Endothelial cell of umbilical vein (primary cell): Measurements from ENCODE around the gene ERBB4. TPM values are rescaled to one million over a fixed set of nuclear protein-coding genes. Genes with fewer than 3 reads are reported as not detected.

Experiments
- BruUV-seq: library from RNA; stranded (reverse); fragments of 400-500 nt; replicated peaks from 2 replicates; lab custom pipeline; 2021; lab: Mats Ljungman, UMichigan
- CTCF ChIA-PET: fragments of 300-600, 350-600 bp; sonication (Branson Sonifier 250); formaldehyde crosslinking; loops from one replicate; lab custom pipeline; 2021; ENCODE audit warnings: antibody characterized with exemption, inconsistent platforms; lab: Charles Lee
- POLR2A ChIA-PET: fragments of 300-600, 350-600 bp; sonication (Branson Sonifier 250); formaldehyde crosslinking; loops from one replicate; lab custom pipeline; 2021; ENCODE audit warnings: antibody characterized with exemption, inconsistent platforms; lab: Charles Lee
- DNase-seq: peaks from one replicate; pipeline ENCODE4 v3.0.0-alpha.2; 2011; ENCODE audit warnings: low read depth, low spot score
- FAIRE-seq: peaks from 2 replicates; lab custom pipeline; 2011; peaks lifted over from hg19 to GRCh38; lab: Jason Lieb, UNC
- H2AFZ ChIP-seq: 2 replicates; pipeline ENCODE4 v1.6.0; 2012; ENCODE audit warnings: low read depth, low read length, control low read depth, inconsistent platforms
- H3K27ac ChIP-seq: 2 replicates; pipeline ENCODE4 v1.5.1; 2011; ENCODE audit warnings: low read depth, mild to moderate bottlenecking, control low read depth, low read length, moderate library complexity; ENCODE audit not compliant: insufficient read depth
- H3K27me3 ChIP-seq, 2 experiments: 2 replicates each; pipeline versions ENCODE4 v1.6.0 to v1.6.1; 2011; ENCODE audit warnings: low read length in 2 of 2, mixed read lengths in 1 of 2; ENCODE audit not compliant: control insufficient read depth in 2 of 2, insufficient read depth in 2 of 2
- H3K36me3 ChIP-seq, 2 experiments: 2 replicates in 1 of 2; 3 replicates in 1 of 2; pipeline ENCODE4 v1.5.1; 2011; ENCODE audit warnings: low read length in 2 of 2, mild to moderate bottlenecking in 1 of 2, moderate library complexity in 1 of 2; ENCODE audit not compliant: control insufficient read depth in 2 of 2, insufficient read depth in 2 of 2; ENCODE audit errors: extremely low read depth in 1 of 2
- H3K4me1 ChIP-seq: 3 replicates; pipeline ENCODE4 v1.5.1; 2011; ENCODE audit warnings: mild to moderate bottlenecking, low read length; ENCODE audit not compliant: control insufficient read depth, insufficient read depth; ENCODE audit errors: extremely low read depth
- H3K4me2 ChIP-seq: 2 replicates; pipeline ENCODE4 v1.6.1; 2011; ENCODE audit warnings: low read length, control low read depth, mixed read lengths; ENCODE audit not compliant: insufficient read depth
- H3K4me3 ChIP-seq, 3 experiments: fragments of 200-600 bp in 1 of 3; sonication (generic), shearing (Covaris generic) in 1 of 3; replicated peaks in 1 of 3; 2 replicates each; pipeline ENCODE4 v1.5.1; 2011 to 2016; ENCODE audit warnings: control low read depth in 3 of 3, low read length in 3 of 3, mild to moderate bottlenecking in 2 of 3, inconsistent platforms in 1 of 3, low read depth in 1 of 3, moderate library complexity in 1 of 3; ENCODE audit not compliant: insufficient read depth in 1 of 3
- H3K79me2 ChIP-seq: 2 replicates; pipeline ENCODE4 v1.6.0; 2012; ENCODE audit warnings: low read length, inconsistent platforms; ENCODE audit not compliant: control insufficient read depth, insufficient read depth
- H3K9ac ChIP-seq: replicated peaks from 2 replicates; pipeline ENCODE3; 2011; ENCODE audit warnings: low read length, control low read depth; ENCODE audit not compliant: insufficient read depth; ENCODE audit errors: extremely low read depth
- H3K9me1 ChIP-seq: replicated peaks from 3 replicates; pipeline ENCODE4 v1.6.0; 2011; ENCODE audit warnings: mild to moderate bottlenecking, low read length; ENCODE audit not compliant: control insufficient read depth, insufficient read depth; ENCODE audit errors: extremely low read depth
- H3K9me3 ChIP-seq: replicated peaks from 2 replicates; pipeline ENCODE4 v1.5.1; 2012; ENCODE audit warnings: low read length, inconsistent platforms; ENCODE audit not compliant: control insufficient read depth, insufficient read depth
- H4K20me1 ChIP-seq: replicated peaks from 2 replicates; pipeline ENCODE3; 2011; ENCODE audit warnings: mild to moderate bottlenecking, low read length; ENCODE audit not compliant: control insufficient read depth, insufficient read depth; ENCODE audit errors: extremely low read depth
- EZH2 ChIP-seq: IDR thresholded peaks from 2 replicates; pipeline ENCODE4 v1.6.1; 2012; ENCODE audit warnings: borderline replicate concordance, low read depth, mild to moderate bottlenecking, moderate library complexity, low read length, inconsistent platforms; ENCODE audit not compliant: severe bottlenecking
- FOS ChIP-seq: IDR thresholded peaks from 2 replicates; pipeline ENCODE4 v1.6.1; 2011; ENCODE audit warnings: mild to moderate bottlenecking, low read length, moderate library complexity, borderline replicate concordance; ENCODE audit not compliant: insufficient read depth
- GATA2 ChIP-seq: IDR thresholded peaks from 2 replicates; pipeline ENCODE4 v1.7.0; 2011; ENCODE audit warnings: low read depth, mild to moderate bottlenecking, moderate library complexity, mixed read lengths, low read length; ENCODE audit not compliant: insufficient read length, insufficient read depth
- JUN ChIP-seq: IDR thresholded peaks from 2 replicates; pipeline ENCODE4 v1.6.1; 2011; ENCODE audit warnings: borderline replicate concordance, low read depth; ENCODE audit not compliant: insufficient read length, insufficient read depth
- MYC ChIP-seq: IDR thresholded peaks from one replicate; pipeline ENCODE4 v1.6.1; 2011; ENCODE audit warnings: mild to moderate bottlenecking, low read depth, low read length
- POLR2A ChIP-seq: IDR thresholded peaks from 2 replicates; pipeline ENCODE4 v1.6.1; 2012; ENCODE audit warnings: low read depth, mild to moderate bottlenecking, control low read depth, low read length
- POLR2AphosphoS5 ChIP-seq: IDR thresholded peaks from 2 replicates; pipeline ENCODE4 v1.6.1; 2012; ENCODE audit warnings: low read depth, mild to moderate bottlenecking, control low read depth, low read length, moderate library complexity; ENCODE audit not compliant: insufficient read depth
- dilution Hi-C: fragments of 300-500 bp; cut with MboI; formaldehyde crosslinking; loops from one replicate; pipeline ENCODE4 v1.15.0; 2019; ENCODE audit warnings: low sequenced_read_pairs; ENCODE audit not compliant: extremely low pct_ligation_motif_present
- intact Hi-C: fragments of 100-400 bp; cut with micrococcal nuclease; formaldehyde crosslinking; loops from one replicate; pipeline ENCODE4 v1.10.0; 2022
- polyA plus RNA-seq, 4 experiments: library from polyadenylated mRNA; depleted of rRNA in 3 of 4; stranded (reverse) in 3 of 4; unstranded in 1 of 4; fragments of >200 nt; gene quantifications; 2 replicates each; pipeline versions ENCODE4 v1.2.1 to v1.2.3, GENCODE V29; 2011 to 2012; ENCODE audit warnings: missing spikeins in 1 of 4
- total RNA-seq: library from RNA; stranded (reverse); gene quantifications from 2 replicates; pipeline ENCODE4 v1.2.3, GENCODE V29; 2021
- TF ChIP-seq, protein P1 (sequence below), 2 donors: IDR thresholded peaks; 1 replicate in 1 of 2; 2 replicates in 1 of 2; pipeline ENCODE4 v1.5.1; 2011; ENCODE audit warnings: low read length in 2 of 2, mild to moderate bottlenecking in 2 of 2, moderate library complexity in 2 of 2, control low read depth in 1 of 2, inconsistent platforms in 1 of 2, low read depth in 1 of 2; ENCODE audit not compliant: insufficient read depth in 1 of 2; ENCODE audit errors: extremely low read depth in 1 of 2
- TF ChIP-seq, protein P2 (sequence below): IDR thresholded peaks from 2 replicates; pipeline ENCODE4 v1.6.1; 2011; ENCODE audit not compliant: insufficient read depth, insufficient read length

ERBB4 gene
- total and polyA plus RNA-seq, 2 donors (not counting 3 experiments of a cell fraction or from before 2014, with no cell fraction given), result 0.01 to 0.27 TPM

DNA sequence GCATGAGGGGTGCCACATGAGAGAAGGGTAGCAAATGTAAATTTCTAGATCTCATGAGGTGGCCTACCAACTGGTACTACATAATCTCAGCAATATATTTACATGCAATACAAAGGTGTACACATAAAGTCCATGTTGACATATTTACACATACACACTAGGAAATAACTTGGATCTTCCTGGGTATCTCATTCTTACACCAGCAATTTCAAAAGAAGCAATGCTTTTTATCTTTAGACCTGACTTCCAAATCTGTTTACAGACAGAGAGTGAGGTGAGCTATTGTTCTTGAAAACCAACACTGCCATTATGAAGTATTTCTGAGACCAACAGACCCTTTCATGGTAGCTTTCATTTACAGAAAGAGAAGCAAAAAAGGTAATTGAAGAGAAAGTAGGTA is 184.2 kb downstream of the ERBB4 start:
- intact Hi-C loops, result no loop called here
- dilution Hi-C loops, result no loop called here

DNA sequence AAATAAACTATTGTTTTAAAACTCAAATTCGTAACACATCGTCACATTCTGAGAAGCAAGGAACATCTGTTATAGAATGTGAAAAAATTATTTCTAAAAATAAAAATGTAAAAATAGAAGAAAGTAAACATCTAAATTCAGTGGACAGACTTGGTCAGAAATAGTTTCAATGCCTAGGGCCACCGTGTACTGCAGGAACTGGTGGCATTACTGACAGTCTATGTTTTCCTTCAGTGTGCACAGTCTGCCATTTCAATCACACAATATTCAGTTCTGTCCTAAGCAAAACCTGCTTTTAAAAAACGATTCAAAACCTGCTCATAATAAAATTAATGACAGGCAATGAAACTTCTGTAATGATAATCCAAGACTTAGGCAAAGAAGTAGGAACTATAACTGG is 190.1 kb downstream of the ERBB4 start:
- Histone ChIP-seq H3K4me3 (no peak overlapping the region), H3K9me1 (no peaks in the 10 kb centered on the region), H3K9me3 (no peaks in the 10 kb centered on the region), H3K4me1 (no peaks in the 10 kb centered on the region), H3K27ac (no peak overlapping the region), H3K27me3 (no peaks in the 10 kb centered on the region), H3K9ac (no peak overlapping the region), H3K36me3 (no peaks in the 10 kb centered on the region), H2AFZ (no peak overlapping the region), H3K79me2 (no peaks in the 10 kb centered on the region), H3K4me2 (no peak overlapping the region), H4K20me1 (no peaks in the 10 kb centered on the region)
- intact Hi-C loops (no loop called here), dilution Hi-C loops (no loop called here)
- DNase-seq (no peak), FAIRE-seq (no peak)
- CTCF ChIA-PET, result no interaction called here
- BruUV-seq, result no TSS peak
- TF ChIP-seq GATA2 (no peak), POLR2AphosphoS5 (no peak), EZH2 (no peak), JUN (no peak), FOS (no peak), POLR2A (no peak), MYC (no peak)
- TF ChIP-seq, protein P1, sequence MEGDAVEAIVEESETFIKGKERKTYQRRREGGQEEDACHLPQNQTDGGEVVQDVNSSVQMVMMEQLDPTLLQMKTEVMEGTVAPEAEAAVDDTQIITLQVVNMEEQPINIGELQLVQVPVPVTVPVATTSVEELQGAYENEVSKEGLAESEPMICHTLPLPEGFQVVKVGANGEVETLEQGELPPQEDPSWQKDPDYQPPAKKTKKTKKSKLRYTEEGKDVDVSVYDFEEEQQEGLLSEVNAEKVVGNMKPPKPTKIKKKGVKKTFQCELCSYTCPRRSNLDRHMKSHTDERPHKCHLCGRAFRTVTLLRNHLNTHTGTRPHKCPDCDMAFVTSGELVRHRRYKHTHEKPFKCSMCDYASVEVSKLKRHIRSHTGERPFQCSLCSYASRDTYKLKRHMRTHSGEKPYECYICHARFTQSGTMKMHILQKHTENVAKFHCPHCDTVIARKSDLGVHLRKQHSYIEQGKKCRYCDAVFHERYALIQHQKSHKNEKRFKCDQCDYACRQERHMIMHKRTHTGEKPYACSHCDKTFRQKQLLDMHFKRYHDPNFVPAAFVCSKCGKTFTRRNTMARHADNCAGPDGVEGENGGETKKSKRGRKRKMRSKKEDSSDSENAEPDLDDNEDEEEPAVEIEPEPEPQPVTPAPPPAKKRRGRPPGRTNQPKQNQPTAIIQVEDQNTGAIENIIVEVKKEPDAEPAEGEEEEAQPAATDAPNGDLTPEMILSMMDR (IDR thresholded peaks at IDR 0.05; ENCODE audit: extremely low read depth in 1 of 2, insufficient read depth in 1 of 2, low read depth in 1 of 2, low read length in 2 of 2), result no peak
- TF ChIP-seq, protein P2, sequence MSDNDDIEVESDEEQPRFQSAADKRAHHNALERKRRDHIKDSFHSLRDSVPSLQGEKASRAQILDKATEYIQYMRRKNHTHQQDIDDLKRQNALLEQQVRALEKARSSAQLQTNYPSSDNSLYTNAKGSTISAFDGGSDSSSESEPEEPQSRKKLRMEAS, result no peak
- POLR2A ChIA-PET, result no interaction called here

More for the DNA sequence above, 184.2 kb downstream of the ERBB4 start:
- BruUV-seq, result no TSS peak
- H2AFZ ChIP-seq, result no peak overlapping the region
- H3K9ac ChIP-seq, result no peak overlapping the region
- TF ChIP-seq JUN, result no peak
- H3K4me2 ChIP-seq, result no peak overlapping the region
- ChIA-PET POLR2A (no interaction called here), CTCF (interaction anchor here (1.2 to 1.4 kb wide), 2 partner anchors 10 to 350 kb away, joined by 3 to 5 read pairs; no protein-coding TSS in a partner anchor)
- H3K36me3 ChIP-seq, result no peaks in the 10 kb centered on the region
- FAIRE-seq (no peak), DNase-seq (no peak)
- H3K4me3 ChIP-seq, result no peak overlapping the region
- no peak overlapping the region for H3K27ac ChIP-seq
- H3K9me1 ChIP-seq, result no peaks in the 10 kb centered on the region
- no peaks in the 10 kb centered on the region for H3K27me3 ChIP-seq
- H3K79me2 ChIP-seq, result no peaks in the 10 kb centered on the region
- no peaks in the 10 kb centered on the region for H3K9me3 ChIP-seq
- H4K20me1 ChIP-seq, result no peaks in the 10 kb centered on the region
- no peaks in the 10 kb centered on the region for H3K4me1 ChIP-seq
